GM12865 (cell line): Measurements from ENCODE around the gene TAF15.

Experiments used
- DNase-seq: peaks from one replicate; pipeline ENCODE4 v3.0.0; 2010; ENCODE audit warnings: low read depth
- H3K4me3 ChIP-seq: 2 replicates; pipeline ENCODE4 v1.5.1; 2011; ENCODE audit warnings: mild to moderate bottlenecking, low read depth, low read length, control low read depth
- CTCF ChIP-seq: IDR thresholded peaks from 2 replicates; pipeline ENCODE4 v1.5.1; 2011; ENCODE audit warnings: low read length, control low read depth, low read depth, inconsistent platforms; ENCODE audit not compliant: insufficient read depth; ENCODE audit errors: missing control alignments

Gene TAF15

GRCh38 chr17:35808962-35809854 is at the start of gene TAF15:
TAF15 (plus strand) TSS chr17:35809484; CDS start chr17:35809570, 86 bp downstream.
- peak within 1 kb of the TSS; percentile 90 for H3K4me3 ChIP-seq
- peak; percentile 82 for TF ChIP-seq CTCF
- DNase-seq, result peak; percentile 99

- TF ChIP-seq CTCF, result no peak
- no peak for DNase-seq
- no peak within 1 kb of the TSS for H3K4me3 ChIP-seq
Measured at GRCh38 chr17:35760587-35760986, 48.7 kb upstream of the TAF15 start, which contains the start of gene C17orf50. C17orf50 (plus strand) TSS chr17:35760887; CDS start chr17:35760942, 55 bp downstream.

- TF ChIP-seq CTCF, result no peak
- H3K4me3 ChIP-seq, result no peak overlapping the region
- DNase-seq, result no peak
Measured at GRCh38 chr17:35761601-35762000, 47.7 kb upstream of the TAF15 start.

GRCh38 chr17:35763767-35764122 is 45.5 kb upstream of the TAF15 start:
- H3K4me3 ChIP-seq, result no peak overlapping the region; the same call in 1 of the 2 replicates
- DNase-seq, result no peak
- TF ChIP-seq CTCF, result no peak

GRCh38 chr17:35764123-35764991 is 44.9 kb upstream of the TAF15 start:
- peak; percentile 94 for DNase-seq
- H3K4me3 ChIP-seq, result peak overlapping the region; percentile 78
- peak; percentile 99 for TF ChIP-seq CTCF

GRCh38 chr17:35765086-35765710 is 44.1 kb upstream of the TAF15 start:
- DNase-seq, result no peak
- no peak for TF ChIP-seq CTCF
- no peak overlapping the region for H3K4me3 ChIP-seq
